ENCODE measurements around the gene SLC9A8. TPM values are rescaled to one million over a fixed set of nuclear protein-coding genes. Genes with fewer than 3 reads are reported as not detected.

SLC9A8 gene
- polyA plus RNA-seq, 2 of the 4 experiments (the other 2 are of a cell fraction) = 5.0 to 7.9 TPM

DNA sequence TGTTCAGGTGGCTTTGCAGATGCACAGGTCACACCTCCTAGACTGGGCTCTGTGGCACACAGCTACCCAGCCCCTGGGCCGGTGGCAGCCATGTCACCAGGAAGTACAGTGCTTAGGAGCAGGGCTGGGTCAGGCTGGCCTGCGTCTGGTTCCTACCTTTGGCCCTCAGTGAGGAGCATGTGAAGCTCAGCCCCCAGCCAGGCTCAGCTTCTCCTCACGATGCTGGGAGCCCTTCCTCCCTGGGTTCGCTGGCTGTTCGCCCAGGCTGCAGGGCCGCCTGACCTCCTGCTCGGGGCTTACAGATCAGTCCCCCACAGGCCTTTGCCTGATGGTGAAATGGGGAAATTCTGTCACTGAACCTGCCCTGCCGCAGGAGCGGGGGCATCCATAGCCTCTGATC is 79.6 kb downstream of the SLC9A8 start:
- Histone ChIP-seq H3K4me2 (no peak overlapping the region), H3K4me1 (peaks cover 18% of the 10 kb centered on the region), H3K9me3 (no peaks in the 10 kb centered on the region), H3K4me3 (no peak overlapping the region), H3K27ac (0 out of 6 replicates have a peak overlapping the region, but pooled peaks of 1 of the 2 experiments have one; percentile 15)
- ATAC-seq = no peak
- TF ChIP-seq RFX5 (IDR thresholded peaks at IDR 0.05) (no peak), CBX8 (IDR thresholded peaks at IDR 0.05) (no peak), CBX2 (IDR thresholded peaks at IDR 0.05; ENCODE audit: borderline replicate concordance, low read depth) (no peak), FOSL2 (IDR thresholded peaks at IDR 0.05) (no peak), FOSL2 (CRISPR knock-in tag; IDR thresholded peaks at IDR 0.05) (no peak), JUN (IDR thresholded peaks at IDR 0.05) (no peak), ZFP36 (IDR thresholded peaks at IDR 0.05; ENCODE audit: borderline replicate concordance, partially characterized antibody) (no peak), MAFK (IDR thresholded peaks at IDR 0.05; ENCODE audit: partially characterized antibody) (no peak), MAZ (IDR thresholded peaks at IDR 0.05; ENCODE audit: borderline replicate concordance, low read depth, low read length) (no peak), KDM5A (IDR thresholded peaks at IDR 0.05) (no peak)
- TF ChIP-seq, protein P1, sequence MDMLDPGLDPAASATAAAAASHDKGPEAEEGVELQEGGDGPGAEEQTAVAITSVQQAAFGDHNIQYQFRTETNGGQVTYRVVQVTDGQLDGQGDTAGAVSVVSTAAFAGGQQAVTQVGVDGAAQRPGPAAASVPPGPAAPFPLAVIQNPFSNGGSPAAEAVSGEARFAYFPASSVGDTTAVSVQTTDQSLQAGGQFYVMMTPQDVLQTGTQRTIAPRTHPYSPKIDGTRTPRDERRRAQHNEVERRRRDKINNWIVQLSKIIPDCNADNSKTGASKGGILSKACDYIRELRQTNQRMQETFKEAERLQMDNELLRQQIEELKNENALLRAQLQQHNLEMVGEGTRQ (IDR thresholded peaks at IDR 0.05) = no peak
- WGBS (ENCODE audit: missing lambda C conversion rate) = 84% methylated on average over 9 of the region's 9 CpGs
- no peak for FAIRE-seq
- CTCF ChIA-PET = interaction anchor here (0.6 to 13.0 kb wide), 8 partner anchors 10 to 351 kb away, joined by 3 to 226 read pairs (median 6); no protein-coding TSS in a partner anchor
- POLR2A ChIA-PET = no interaction called here
- DNase-seq (ENCODE audit: low read depth in 1 of 2, low spot score in 1 of 2) = no peak

DNA sequence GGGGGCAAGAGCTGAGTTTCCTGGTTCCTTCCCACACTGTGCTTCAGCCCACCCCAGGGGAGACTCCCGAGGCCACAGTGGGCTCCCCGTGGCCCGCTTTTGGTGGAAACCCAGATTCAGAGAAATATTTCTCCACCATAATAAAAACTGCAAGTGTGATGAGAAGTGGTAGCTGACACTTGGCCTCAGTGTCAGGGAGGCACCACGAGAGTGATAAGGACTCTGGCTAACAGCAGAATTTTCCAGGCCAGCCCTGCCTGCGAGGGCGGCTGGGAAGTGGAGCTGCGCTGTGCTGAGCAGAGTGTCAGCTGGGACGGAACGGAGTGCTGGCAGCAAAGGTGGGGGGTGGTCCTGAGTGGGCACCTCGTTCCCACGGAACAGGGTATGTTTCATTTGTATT is 80.2 kb downstream of the SLC9A8 start:
- FAIRE-seq = no peak
- no peak for DNase-seq (ENCODE audit: low read depth in 1 of 2, low spot score in 1 of 2)
- ATAC-seq = no peak
- no peak overlapping the region for H3K27ac ChIP-seq
- ChIA-PET POLR2A (no interaction called here), CTCF (interaction anchor here (0.6 to 13.0 kb wide), 10 partner anchors 9 to 351 kb away, joined by 3 to 226 read pairs (median 4); no protein-coding TSS in a partner anchor)
- H3K4me3 ChIP-seq = no peak overlapping the region
- no peak overlapping the region for H3K4me2 ChIP-seq
- TF ChIP-seq EHMT2 (IDR thresholded peaks at IDR 0.05; ENCODE audit: low read depth) (no peak), POLR2AphosphoS2 (conservative IDR thresholded peaks at IDR 0.05; ENCODE audit: low read length) (no peak), CHD2 (IDR thresholded peaks at IDR 0.05; ENCODE audit: low read length, partially characterized antibody) (no peak), HOXA7 (CRISPR knock-in tag; IDR thresholded peaks at IDR 0.05) (no peak), HOXB13 (CRISPR knock-in tag; IDR thresholded peaks at IDR 0.05; ENCODE audit: low read depth) (no peak), ELK1 (IDR thresholded peaks at IDR 0.05; ENCODE audit: low read depth, low read length) (no peak), POLR2A (IDR thresholded peaks at IDR 0.05; ENCODE audit: low read length) (no peak), HES2 (IDR thresholded peaks at IDR 0.05) (no peak), FOSB (CRISPR knock-in tag; IDR thresholded peaks at IDR 0.05) (no peak)
- H3K4me1 ChIP-seq = peaks cover 18% of the 10 kb centered on the region
- no peaks in the 10 kb centered on the region for H3K9me3 ChIP-seq
- 91% methylated on average over 11 of the region's 11 CpGs for WGBS (ENCODE audit: missing lambda C conversion rate)

DNA sequence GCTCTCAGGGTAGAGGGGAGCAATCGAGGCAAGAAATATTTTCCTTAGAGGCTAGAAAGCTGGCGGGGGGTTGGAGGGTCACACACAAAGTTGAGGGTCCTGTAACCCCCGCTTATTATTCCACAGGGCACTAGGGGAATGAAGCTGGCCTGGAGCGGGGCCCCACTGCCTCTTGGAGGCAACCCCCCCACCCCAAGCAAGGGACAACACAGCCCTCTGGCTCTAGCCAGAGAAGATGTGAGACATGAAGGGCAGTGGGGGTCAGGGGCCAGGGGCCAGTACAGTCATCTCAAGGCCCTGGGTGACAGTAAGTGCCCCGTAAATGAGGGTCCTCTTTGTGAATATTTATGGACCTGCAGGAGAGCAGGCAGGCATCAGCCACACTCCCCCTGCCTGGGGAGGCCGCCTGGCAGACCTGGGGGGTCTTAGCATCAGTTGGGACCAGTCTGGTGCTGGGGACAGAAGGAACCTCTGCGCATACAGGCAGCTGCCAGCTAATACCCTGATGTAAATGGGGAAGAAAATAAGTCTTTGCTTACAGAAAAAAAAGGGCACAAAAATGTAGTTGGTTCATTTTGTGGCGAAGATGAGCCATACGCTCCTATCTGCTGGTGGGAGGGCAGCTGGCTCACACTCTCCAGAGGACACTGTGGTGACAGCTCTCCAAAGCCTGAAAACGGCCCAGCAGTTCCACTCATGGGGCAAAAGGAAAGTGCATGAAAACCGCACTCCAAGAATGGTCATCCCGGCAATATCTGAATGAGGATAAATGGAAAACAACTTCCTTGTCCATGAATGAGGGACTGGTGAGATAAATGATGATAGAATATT is 80.8 kb downstream of the SLC9A8 start:
- no peak for ATAC-seq
- no peak for DNase-seq (ENCODE audit: low read depth in 1 of 2, low spot score in 1 of 2)
- WGBS (ENCODE audit: missing lambda C conversion rate) = 78% methylated on average over 12 of the region's 12 CpGs
- no peaks in the 10 kb centered on the region for H3K9me3 ChIP-seq
- FAIRE-seq = no peak
- ChIA-PET POLR2A (no interaction called here), CTCF (interaction anchor here (0.6 to 13.0 kb wide), 10 partner anchors 9 to 560 kb away, joined by 3 to 226 read pairs (median 4); no protein-coding TSS in a partner anchor)
- H3K27ac ChIP-seq = no peak overlapping the region
- H3K4me2 ChIP-seq = no peak overlapping the region
- H3K4me1 ChIP-seq = peaks cover 14% of the 10 kb centered on the region; the same call in 2 of the 3 replicates
- H3K4me3 ChIP-seq = no peak overlapping the region
- TF ChIP-seq POLR2AphosphoS2 (conservative IDR thresholded peaks at IDR 0.05; ENCODE audit: low read length) (no peak), MYC (IDR thresholded peaks at IDR 0.05; ENCODE audit: borderline replicate concordance, low read length) (no peak), ZC3H11A (IDR thresholded peaks at IDR 0.05) (no peak), ZFP36 (IDR thresholded peaks at IDR 0.05; ENCODE audit: borderline replicate concordance, partially characterized antibody) (no peak), NR3C1 (IDR thresholded peaks at IDR 0.05) (no peak), CEBPB (IDR thresholded peaks at IDR 0.05) (no peak), RFX5 (IDR thresholded peaks at IDR 0.05) (no peak), SMC3 (IDR thresholded peaks at IDR 0.05) (no peak), KDM1A (IDR thresholded peaks at IDR 0.05; ENCODE audit: low read depth) (no peak), ESRRA (IDR thresholded peaks at IDR 0.05; ENCODE audit: borderline replicate concordance, low read length) (no peak), HOXB5 (CRISPR knock-in tag; IDR thresholded peaks at IDR 0.05) (no peak), RARB (CRISPR knock-in tag; IDR thresholded peaks at IDR 0.05) (no peak), JUNB (IDR thresholded peaks at IDR 0.05) (no peak)
- TF ChIP-seq, protein P2, sequence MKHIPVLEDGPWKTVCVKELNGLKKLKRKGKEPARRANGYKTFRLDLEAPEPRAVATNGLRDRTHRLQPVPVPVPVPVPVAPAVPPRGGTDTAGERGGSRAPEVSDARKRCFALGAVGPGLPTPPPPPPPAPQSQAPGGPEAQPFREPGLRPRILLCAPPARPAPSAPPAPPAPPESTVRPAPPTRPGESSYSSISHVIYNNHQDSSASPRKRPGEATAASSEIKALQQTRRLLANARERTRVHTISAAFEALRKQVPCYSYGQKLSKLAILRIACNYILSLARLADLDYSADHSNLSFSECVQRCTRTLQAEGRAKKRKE (CRISPR knock-in tag; IDR thresholded peaks at IDR 0.05; ENCODE audit: low read depth) = no peak
- TF ChIP-seq, protein P3, sequence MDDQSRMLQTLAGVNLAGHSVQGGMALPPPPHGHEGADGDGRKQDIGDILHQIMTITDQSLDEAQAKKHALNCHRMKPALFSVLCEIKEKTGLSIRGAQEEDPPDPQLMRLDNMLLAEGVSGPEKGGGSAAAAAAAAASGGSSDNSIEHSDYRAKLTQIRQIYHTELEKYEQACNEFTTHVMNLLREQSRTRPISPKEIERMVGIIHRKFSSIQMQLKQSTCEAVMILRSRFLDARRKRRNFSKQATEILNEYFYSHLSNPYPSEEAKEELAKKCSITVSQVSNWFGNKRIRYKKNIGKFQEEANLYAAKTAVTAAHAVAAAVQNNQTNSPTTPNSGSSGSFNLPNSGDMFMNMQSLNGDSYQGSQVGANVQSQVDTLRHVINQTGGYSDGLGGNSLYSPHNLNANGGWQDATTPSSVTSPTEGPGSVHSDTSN (IDR thresholded peaks at IDR 0.05) = no peak
